Endothelial cell of umbilical vein (primary cell): ENCODE data around the gene DLG1. TPM values are rescaled to one million over a fixed set of nuclear protein-coding genes. Genes with fewer than 3 reads are reported as not detected.

Source experiments
- BruUV-seq: library from RNA; stranded (reverse); fragments of 400-500 nt; replicated peaks from 2 replicates; lab custom pipeline; 2021; lab: Mats Ljungman, UMichigan
- CTCF ChIA-PET: fragments of 300-600, 350-600 bp; sonication (Branson Sonifier 250); formaldehyde crosslinking; loops from one replicate; lab custom pipeline; 2021; ENCODE audit warnings: antibody characterized with exemption, inconsistent platforms; lab: Charles Lee
- POLR2A ChIA-PET: fragments of 300-600, 350-600 bp; sonication (Branson Sonifier 250); formaldehyde crosslinking; loops from one replicate; lab custom pipeline; 2021; ENCODE audit warnings: antibody characterized with exemption, inconsistent platforms; lab: Charles Lee
- DNase-seq: peaks from one replicate; pipeline ENCODE4 v3.0.0-alpha.2; 2011; ENCODE audit warnings: low read depth, low spot score
- FAIRE-seq: peaks from 2 replicates; lab custom pipeline; 2011; peaks lifted over from hg19 to GRCh38; lab: Jason Lieb, UNC
- H2AFZ ChIP-seq: 2 replicates; pipeline ENCODE4 v1.6.0; 2012; ENCODE audit warnings: low read depth, low read length, control low read depth, inconsistent platforms
- H3K27ac ChIP-seq: 2 replicates; pipeline ENCODE4 v1.5.1; 2011; ENCODE audit warnings: low read depth, mild to moderate bottlenecking, control low read depth, low read length, moderate library complexity; ENCODE audit not compliant: insufficient read depth
- H3K27me3 ChIP-seq, 2 experiments: 2 replicates each; pipeline versions ENCODE4 v1.6.0 to v1.6.1; 2011; ENCODE audit warnings: low read length in 2 of 2, mixed read lengths in 1 of 2; ENCODE audit not compliant: control insufficient read depth in 2 of 2, insufficient read depth in 2 of 2
- H3K36me3 ChIP-seq, 2 experiments: 2 replicates in 1 of 2; 3 replicates in 1 of 2; pipeline ENCODE4 v1.5.1; 2011; ENCODE audit warnings: low read length in 2 of 2, mild to moderate bottlenecking in 1 of 2, moderate library complexity in 1 of 2; ENCODE audit not compliant: control insufficient read depth in 2 of 2, insufficient read depth in 2 of 2; ENCODE audit errors: extremely low read depth in 1 of 2
- H3K4me1 ChIP-seq: 3 replicates; pipeline ENCODE4 v1.5.1; 2011; ENCODE audit warnings: mild to moderate bottlenecking, low read length; ENCODE audit not compliant: control insufficient read depth, insufficient read depth; ENCODE audit errors: extremely low read depth
- H3K4me2 ChIP-seq: 2 replicates; pipeline ENCODE4 v1.6.1; 2011; ENCODE audit warnings: low read length, control low read depth, mixed read lengths; ENCODE audit not compliant: insufficient read depth
- H3K4me3 ChIP-seq, 3 experiments: fragments of 200-600 bp in 1 of 3; sonication (generic), shearing (Covaris generic) in 1 of 3; replicated peaks in 1 of 3; 2 replicates each; pipeline ENCODE4 v1.5.1; 2011 to 2016; ENCODE audit warnings: control low read depth in 3 of 3, low read length in 3 of 3, mild to moderate bottlenecking in 2 of 3, inconsistent platforms in 1 of 3, low read depth in 1 of 3, moderate library complexity in 1 of 3; ENCODE audit not compliant: insufficient read depth in 1 of 3
- H3K79me2 ChIP-seq: 2 replicates; pipeline ENCODE4 v1.6.0; 2012; ENCODE audit warnings: low read length, inconsistent platforms; ENCODE audit not compliant: control insufficient read depth, insufficient read depth
- H3K9ac ChIP-seq: replicated peaks from 2 replicates; pipeline ENCODE3; 2011; ENCODE audit warnings: low read length, control low read depth; ENCODE audit not compliant: insufficient read depth; ENCODE audit errors: extremely low read depth
- H3K9me1 ChIP-seq: replicated peaks from 3 replicates; pipeline ENCODE4 v1.6.0; 2011; ENCODE audit warnings: mild to moderate bottlenecking, low read length; ENCODE audit not compliant: control insufficient read depth, insufficient read depth; ENCODE audit errors: extremely low read depth
- H3K9me3 ChIP-seq: replicated peaks from 2 replicates; pipeline ENCODE4 v1.5.1; 2012; ENCODE audit warnings: low read length, inconsistent platforms; ENCODE audit not compliant: control insufficient read depth, insufficient read depth
- H4K20me1 ChIP-seq: replicated peaks from 2 replicates; pipeline ENCODE3; 2011; ENCODE audit warnings: mild to moderate bottlenecking, low read length; ENCODE audit not compliant: control insufficient read depth, insufficient read depth; ENCODE audit errors: extremely low read depth
- EZH2 ChIP-seq: IDR thresholded peaks from 2 replicates; pipeline ENCODE4 v1.6.1; 2012; ENCODE audit warnings: borderline replicate concordance, low read depth, mild to moderate bottlenecking, moderate library complexity, low read length, inconsistent platforms; ENCODE audit not compliant: severe bottlenecking
- FOS ChIP-seq: IDR thresholded peaks from 2 replicates; pipeline ENCODE4 v1.6.1; 2011; ENCODE audit warnings: mild to moderate bottlenecking, low read length, moderate library complexity, borderline replicate concordance; ENCODE audit not compliant: insufficient read depth
- GATA2 ChIP-seq: IDR thresholded peaks from 2 replicates; pipeline ENCODE4 v1.7.0; 2011; ENCODE audit warnings: low read depth, mild to moderate bottlenecking, moderate library complexity, mixed read lengths, low read length; ENCODE audit not compliant: insufficient read length, insufficient read depth
- JUN ChIP-seq: IDR thresholded peaks from 2 replicates; pipeline ENCODE4 v1.6.1; 2011; ENCODE audit warnings: borderline replicate concordance, low read depth; ENCODE audit not compliant: insufficient read length, insufficient read depth
- MAX ChIP-seq: IDR thresholded peaks from 2 replicates; pipeline ENCODE4 v1.6.1; 2011; ENCODE audit not compliant: insufficient read depth, insufficient read length
- MYC ChIP-seq: IDR thresholded peaks from one replicate; pipeline ENCODE4 v1.6.1; 2011; ENCODE audit warnings: mild to moderate bottlenecking, low read depth, low read length
- POLR2A ChIP-seq: IDR thresholded peaks from 2 replicates; pipeline ENCODE4 v1.6.1; 2012; ENCODE audit warnings: low read depth, mild to moderate bottlenecking, control low read depth, low read length
- POLR2AphosphoS5 ChIP-seq: IDR thresholded peaks from 2 replicates; pipeline ENCODE4 v1.6.1; 2012; ENCODE audit warnings: low read depth, mild to moderate bottlenecking, control low read depth, low read length, moderate library complexity; ENCODE audit not compliant: insufficient read depth
- dilution Hi-C: fragments of 300-500 bp; cut with MboI; formaldehyde crosslinking; loops from one replicate; pipeline ENCODE4 v1.15.0; 2019; ENCODE audit warnings: low sequenced_read_pairs; ENCODE audit not compliant: extremely low pct_ligation_motif_present
- intact Hi-C: fragments of 100-400 bp; cut with micrococcal nuclease; formaldehyde crosslinking; loops from one replicate; pipeline ENCODE4 v1.10.0; 2022
- polyA plus RNA-seq, 4 experiments: library from polyadenylated mRNA; depleted of rRNA in 3 of 4; stranded (reverse) in 3 of 4; unstranded in 1 of 4; fragments of >200 nt; gene quantifications; 2 replicates each; pipeline versions ENCODE4 v1.2.1 to v1.2.3, GENCODE V29; 2011 to 2012; ENCODE audit warnings: missing spikeins in 1 of 4
- total RNA-seq: library from RNA; stranded (reverse); gene quantifications from 2 replicates; pipeline ENCODE4 v1.2.3, GENCODE V29; 2021
- TF ChIP-seq, protein P1 (sequence below), 2 donors: IDR thresholded peaks; 1 replicate in 1 of 2; 2 replicates in 1 of 2; pipeline ENCODE4 v1.5.1; 2011; ENCODE audit warnings: low read length in 2 of 2, mild to moderate bottlenecking in 2 of 2, moderate library complexity in 2 of 2, control low read depth in 1 of 2, inconsistent platforms in 1 of 2, low read depth in 1 of 2; ENCODE audit not compliant: insufficient read depth in 1 of 2; ENCODE audit errors: extremely low read depth in 1 of 2

DLG1 gene
- total and polyA plus RNA-seq, 2 donors (not counting 3 experiments of a cell fraction or from before 2014, with no cell fraction given): 26.5 to 80.1 TPM

GRCh38 chr3:197088370-197088769, 210.0 kb downstream of the DLG1 start:
- Histone ChIP-seq H3K27ac (no peak overlapping the region), H3K9me3 (no peaks in the 10 kb centered on the region), H2AFZ (no peak overlapping the region), H4K20me1 (no peaks in the 10 kb centered on the region), H3K9ac (no peak overlapping the region), H3K27me3 (no peaks in the 10 kb centered on the region), H3K36me3 (peaks cover 0 to 6% of the 10 kb centered on the region in 2 experiments), H3K4me1 (no peaks in the 10 kb centered on the region), H3K4me2 (no peak overlapping the region), H3K4me3 (no peak overlapping the region), H3K9me1 (no peaks in the 10 kb centered on the region), H3K79me2 (no peaks in the 10 kb centered on the region)
- TF ChIP-seq FOS: no peak
- no peak for TF ChIP-seq MYC
- no peak for TF ChIP-seq JUN
- TF ChIP-seq MAX: no peak
- TF ChIP-seq EZH2: no peak
- TF ChIP-seq POLR2AphosphoS5: no peak
- TF ChIP-seq POLR2A: no peak
- TF ChIP-seq GATA2: no peak
- TF ChIP-seq, protein P1, sequence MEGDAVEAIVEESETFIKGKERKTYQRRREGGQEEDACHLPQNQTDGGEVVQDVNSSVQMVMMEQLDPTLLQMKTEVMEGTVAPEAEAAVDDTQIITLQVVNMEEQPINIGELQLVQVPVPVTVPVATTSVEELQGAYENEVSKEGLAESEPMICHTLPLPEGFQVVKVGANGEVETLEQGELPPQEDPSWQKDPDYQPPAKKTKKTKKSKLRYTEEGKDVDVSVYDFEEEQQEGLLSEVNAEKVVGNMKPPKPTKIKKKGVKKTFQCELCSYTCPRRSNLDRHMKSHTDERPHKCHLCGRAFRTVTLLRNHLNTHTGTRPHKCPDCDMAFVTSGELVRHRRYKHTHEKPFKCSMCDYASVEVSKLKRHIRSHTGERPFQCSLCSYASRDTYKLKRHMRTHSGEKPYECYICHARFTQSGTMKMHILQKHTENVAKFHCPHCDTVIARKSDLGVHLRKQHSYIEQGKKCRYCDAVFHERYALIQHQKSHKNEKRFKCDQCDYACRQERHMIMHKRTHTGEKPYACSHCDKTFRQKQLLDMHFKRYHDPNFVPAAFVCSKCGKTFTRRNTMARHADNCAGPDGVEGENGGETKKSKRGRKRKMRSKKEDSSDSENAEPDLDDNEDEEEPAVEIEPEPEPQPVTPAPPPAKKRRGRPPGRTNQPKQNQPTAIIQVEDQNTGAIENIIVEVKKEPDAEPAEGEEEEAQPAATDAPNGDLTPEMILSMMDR (IDR thresholded peaks at IDR 0.05; ENCODE audit: extremely low read depth in 1 of 2, insufficient read depth in 1 of 2, low read depth in 1 of 2, low read length in 2 of 2): no peak
- no TSS peak for BruUV-seq
- ChIA-PET CTCF (interaction anchor here (1.0 to 2.1 kb wide), 3 partner anchors 9 to 16 kb away, joined by 3 to 6 read pairs (median 4); no protein-coding TSS in a partner anchor), POLR2A (no interaction called here)
- intact Hi-C loops (loop anchor here (5.0 kb wide), 1 partner anchor 74 kb away; no protein-coding TSS in a partner anchor), dilution Hi-C loops (no loop called here)
- peak; percentile 12 for DNase-seq
- FAIRE-seq: no peak
